Neuronal stem cell (in vitro differentiated cells): ENCODE results near the gene KDM4C.

Source experiments
- DNase-seq: peaks from one replicate; pipeline ENCODE4 v3.0.0-alpha.2; 2013; ENCODE audit warnings: low spot score
- H2AFZ ChIP-seq: one replicate; pipeline ENCODE4 v1.6.1; 2013; ENCODE audit warnings: mild to moderate bottlenecking, low read length, inconsistent platforms
- H2AK5ac ChIP-seq: 2 replicates; pipeline ENCODE4 v1.6.1; 2013; ENCODE audit warnings: low read depth, mild to moderate bottlenecking, inconsistent platforms, low read length, moderate library complexity, mixed read lengths
- H2BK120ac ChIP-seq: 2 replicates; pipeline ENCODE4 v1.6.1; 2013; ENCODE audit warnings: low read depth, mild to moderate bottlenecking, inconsistent platforms, low read length, moderate library complexity, mixed read lengths
- H2BK12ac ChIP-seq: one replicate; pipeline ENCODE4 v1.6.1; 2013; ENCODE audit warnings: low read length, inconsistent platforms
- H2BK15ac ChIP-seq: 2 replicates; pipeline ENCODE4 v1.6.1; 2013; ENCODE audit warnings: mild to moderate bottlenecking, low read length, inconsistent platforms, mixed read lengths
- H2BK5ac ChIP-seq: one replicate; pipeline ENCODE4 v1.6.1; 2013; ENCODE audit warnings: inconsistent platforms, mild to moderate bottlenecking, low read length, moderate library complexity
- H3K14ac ChIP-seq: one replicate; pipeline ENCODE4 v1.6.1; 2013; ENCODE audit warnings: low read length, inconsistent platforms
- H3K18ac ChIP-seq: 2 replicates; pipeline ENCODE4 v1.6.1; 2013; ENCODE audit warnings: low read length, inconsistent platforms
- H3K23ac ChIP-seq: 2 replicates; pipeline ENCODE4 v1.6.1; 2013; ENCODE audit warnings: low read depth, mild to moderate bottlenecking, mixed read lengths, low read length, inconsistent platforms; ENCODE audit not compliant: poor library complexity
- H3K27ac ChIP-seq: replicated peaks from 3 replicates; pipeline ENCODE4 v1.5.1; 2013; ENCODE audit warnings: low read length, inconsistent platforms
- H3K27me3 ChIP-seq, 3 experiments: 2 replicates each; pipeline ENCODE4 v1.6.1; 2013; ENCODE audit warnings: low read length in 3 of 3, mild to moderate bottlenecking in 2 of 3, inconsistent platforms in 1 of 3, low read depth in 1 of 3, mixed read lengths in 1 of 3, moderate library complexity in 1 of 3; ENCODE audit not compliant: control insufficient read depth in 3 of 3, insufficient read depth in 3 of 3
- H3K36me3 ChIP-seq, 2 donors: replicated peaks in 1 of 2; 2 replicates each; pipeline ENCODE4 v1.6.1; 2013; ENCODE audit warnings: low read length in 2 of 2; ENCODE audit not compliant: control insufficient read depth in 2 of 2, insufficient read depth in 2 of 2
- H3K4ac ChIP-seq: 2 replicates; pipeline ENCODE4 v1.6.1; 2013; ENCODE audit warnings: inconsistent platforms, mild to moderate bottlenecking, low read length, moderate library complexity
- H3K4me1 ChIP-seq, 2 donors: 1 replicate in 1 of 2; 2 replicates in 1 of 2; pipeline ENCODE4 v1.6.1; 2013; ENCODE audit warnings: low read length in 2 of 2, low read depth in 1 of 2; ENCODE audit not compliant: control insufficient read depth in 2 of 2, insufficient read depth in 1 of 2
- H3K4me2 ChIP-seq: one replicate; pipeline ENCODE4 v1.6.1; 2013; ENCODE audit warnings: mild to moderate bottlenecking, low read length, inconsistent platforms; ENCODE audit not compliant: insufficient read depth, poor library complexity, severe bottlenecking
- H3K4me3 ChIP-seq, 2 donors: 2 replicates each; pipeline ENCODE4 v1.5.1; 2013; ENCODE audit warnings: low read length in 2 of 2, mild to moderate bottlenecking in 2 of 2, inconsistent platforms in 1 of 2, moderate library complexity in 1 of 2
- H3K79me1 ChIP-seq: one replicate; pipeline ENCODE4 v1.6.1; 2013; ENCODE audit warnings: low read depth, mild to moderate bottlenecking, inconsistent platforms, low read length, moderate library complexity
- H3K9ac ChIP-seq: one replicate; pipeline ENCODE4 v1.6.1; 2013; ENCODE audit warnings: mild to moderate bottlenecking, low read depth, low read length, inconsistent platforms; ENCODE audit not compliant: poor library complexity
- H3K9me3 ChIP-seq, 2 donors: replicated peaks in 1 of 2; 2 replicates each; pipeline versions ENCODE3 to v1.6.1; 2013; ENCODE audit warnings: low read length in 2 of 2, mild to moderate bottlenecking in 2 of 2, inconsistent platforms in 1 of 2, low read depth in 1 of 2, mixed read lengths in 1 of 2, moderate library complexity in 1 of 2; ENCODE audit not compliant: control insufficient read depth in 2 of 2, insufficient read depth in 1 of 2
- H4K8ac ChIP-seq: one replicate; pipeline ENCODE4 v1.6.1; 2013; ENCODE audit warnings: low read depth, mild to moderate bottlenecking, inconsistent platforms, low read length, moderate library complexity
- H4K91ac ChIP-seq: one replicate; pipeline ENCODE4 v1.6.1; 2013; ENCODE audit warnings: low read length, low read depth, mild to moderate bottlenecking, inconsistent platforms; ENCODE audit not compliant: poor library complexity
- WGBS, 2 donors: extraction: QIAGEN DNeasy Blood & Tissue Kit; methylation state at CpG; one replicate each; pipeline ENCODE4 v1.1.7; 2013; ENCODE audit warnings: missing lambda C conversion rate in 2 of 2, mixed read lengths in 1 of 2; ENCODE audit not compliant: insufficient read length in 2 of 2, insufficient replicate concordance in 1 of 2; ENCODE audit errors: extremely low coverage in 2 of 2; 5-methylcytosine and 5-hydroxymethylcytosine counted together

KDM4C gene

GRCh38 chr9:6926436-6926835, 168.7 kb downstream of the KDM4C start:
- H2BK12ac ChIP-seq, result no peak overlapping the region
- no peak overlapping the region for H4K8ac ChIP-seq
- WGBS, 2 donors, result no CpG with 5 or more reads among the region's 4 CpGs
- no peaks in the 10 kb centered on the region for H3K79me1 ChIP-seq
- H4K91ac ChIP-seq, result no peak overlapping the region
- no peak overlapping the region for H3K4me2 ChIP-seq
- no peak overlapping the region for H2BK15ac ChIP-seq
- no peak overlapping the region for H2BK5ac ChIP-seq
- H3K27ac ChIP-seq, result no peak overlapping the region
- no peak overlapping the region for H3K4me3 ChIP-seq
- H3K14ac ChIP-seq, result no peak overlapping the region
- H3K4ac ChIP-seq, result no peak overlapping the region
- no peaks in the 10 kb centered on the region for H3K27me3 ChIP-seq
- no peaks in the 10 kb centered on the region for H3K36me3 ChIP-seq
- no peak overlapping the region for H3K18ac ChIP-seq
- no peak overlapping the region for H3K9ac ChIP-seq
- no peak overlapping the region for H2AK5ac ChIP-seq
- no peak for DNase-seq
- H2AFZ ChIP-seq, result no peak overlapping the region
- no peak overlapping the region for H3K23ac ChIP-seq
- H3K9me3 ChIP-seq, result no peaks in the 10 kb centered on the region
- peaks cover 0 to 2% of the 10 kb centered on the region in 2 donors for H3K4me1 ChIP-seq
- no peak overlapping the region for H2BK120ac ChIP-seq

GRCh38 chr9:6927838-6928237, 170.1 kb downstream of the KDM4C start:
- H2BK12ac ChIP-seq, result no peak overlapping the region
- no peak overlapping the region for H3K27ac ChIP-seq
- no peaks in the 10 kb centered on the region for H3K79me1 ChIP-seq
- no peak overlapping the region for H4K91ac ChIP-seq
- WGBS, 2 donors, result no CpG with 5 or more reads among the region's 1 CpG
- H3K18ac ChIP-seq, result no peak overlapping the region
- no peak overlapping the region for H2BK5ac ChIP-seq
- no peak overlapping the region for H2AK5ac ChIP-seq
- no peaks in the 10 kb centered on the region for H3K9me3 ChIP-seq
- H3K9ac ChIP-seq, result no peak overlapping the region
- H2AFZ ChIP-seq, result no peak overlapping the region
- DNase-seq, result no peak
- no peak overlapping the region for H4K8ac ChIP-seq
- no peak overlapping the region for H2BK120ac ChIP-seq
- no peaks in the 10 kb centered on the region for H3K27me3 ChIP-seq
- H3K4me2 ChIP-seq, result no peak overlapping the region
- H3K4me1 ChIP-seq, result peaks cover 0 to 4% of the 10 kb centered on the region in 2 donors
- no peaks in the 10 kb centered on the region for H3K36me3 ChIP-seq
- H3K4ac ChIP-seq, result no peak overlapping the region
- no peak overlapping the region for H3K14ac ChIP-seq
- no peak overlapping the region for H2BK15ac ChIP-seq
- no peak overlapping the region for H3K23ac ChIP-seq
- H3K4me3 ChIP-seq, result no peak overlapping the region

GRCh38 chr9:6928863-6929262, 171.1 kb downstream of the KDM4C start:
- Histone ChIP-seq H2BK12ac (no peak overlapping the region), H3K36me3 (no peaks in the 10 kb centered on the region), H2BK15ac (no peak overlapping the region), H3K9me3 (no peaks in the 10 kb centered on the region), H3K23ac (no peak overlapping the region), H4K8ac (no peak overlapping the region), H2BK120ac (no peak overlapping the region), H2BK5ac (no peak overlapping the region), H3K14ac (no peak overlapping the region), H3K4ac (no peak overlapping the region), H3K79me1 (no peaks in the 10 kb centered on the region), H3K27ac (no peak overlapping the region), H3K4me2 (no peak overlapping the region), H2AK5ac (no peak overlapping the region), H3K4me3 (no peak overlapping the region), H4K91ac (no peak overlapping the region), H2AFZ (no peak overlapping the region), H3K27me3 (no peaks in the 10 kb centered on the region), H3K4me1 (peaks cover 0 to 4% of the 10 kb centered on the region in 2 donors), H3K18ac (no peak overlapping the region), H3K9ac (no peak overlapping the region)
- no peak for DNase-seq
- no CpG with 5 or more reads among the region's 2 CpGs for WGBS, 2 donors

- Histone ChIP-seq H4K8ac (no peak overlapping the region), H4K91ac (no peak overlapping the region), H3K79me1 (no peaks in the 10 kb centered on the region), H2AK5ac (no peak overlapping the region), H3K4me3 (no peak overlapping the region), H3K9me3 (no peaks in the 10 kb centered on the region), H2AFZ (no peak overlapping the region), H3K36me3 (no peaks in the 10 kb centered on the region), H3K14ac (no peak overlapping the region), H2BK15ac (no peak overlapping the region), H3K9ac (no peak overlapping the region), H2BK12ac (no peak overlapping the region), H3K4ac (no peak overlapping the region), H3K4me1 (peaks cover 0 to 4% of the 10 kb centered on the region in 2 donors), H3K23ac (no peak overlapping the region), H3K27me3 (no peaks in the 10 kb centered on the region), H3K4me2 (no peak overlapping the region), H2BK5ac (no peak overlapping the region), H3K18ac (no peak overlapping the region), H2BK120ac (no peak overlapping the region), H3K27ac (no peak overlapping the region)
- WGBS, 2 donors, result no CpG with 5 or more reads among the region's 3 CpGs
- no peak for DNase-seq
Observed at GRCh38 chr9:6929441-6930215, 171.9 kb downstream of the KDM4C start.
